ENCODE results near the gene TAX1BP1.

The TAX1BP1 gene

DNA sequence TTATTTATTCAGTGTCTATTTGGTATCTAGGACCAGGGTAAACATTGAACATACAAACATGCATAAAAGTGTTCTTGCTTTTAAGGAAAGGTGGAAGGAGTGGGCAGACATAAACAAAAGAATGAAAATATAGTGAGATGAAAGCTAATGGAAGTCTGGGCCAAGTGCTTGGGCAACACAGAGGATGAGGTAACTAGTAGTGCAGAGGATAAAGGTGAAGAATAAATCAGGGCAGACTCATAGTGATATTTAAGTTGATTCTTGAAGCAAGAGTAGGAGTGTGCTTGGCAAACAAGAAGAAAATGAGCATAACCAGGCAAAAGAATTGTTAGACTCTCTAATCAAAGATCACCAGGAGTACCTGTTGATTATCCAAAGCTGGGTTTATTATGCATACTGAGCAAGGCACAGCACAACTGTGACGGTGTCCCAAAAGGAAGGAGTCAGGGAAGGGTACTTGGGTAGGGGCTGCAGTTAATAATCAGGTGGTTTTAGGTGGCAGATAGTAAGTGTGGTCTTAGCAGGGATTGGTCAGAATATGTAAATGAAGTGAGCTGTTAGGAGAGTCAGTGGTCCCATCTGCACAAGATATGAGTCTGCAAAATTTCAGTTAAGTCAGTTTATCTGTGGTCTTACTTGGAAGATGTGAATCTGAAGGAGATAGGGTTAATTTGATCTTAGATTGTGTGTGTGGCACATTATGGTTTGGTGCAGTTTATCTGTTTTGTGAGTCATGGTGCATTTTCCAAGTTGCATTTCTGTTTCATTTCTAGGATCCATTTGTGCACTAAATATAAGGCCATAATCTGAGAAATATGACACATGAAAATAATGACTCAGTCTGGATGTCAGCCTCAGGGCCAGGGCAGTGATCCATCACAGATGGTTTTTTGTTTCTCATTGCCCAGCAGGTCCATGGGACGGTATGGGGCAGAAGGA lies 30.6 kb upstream of the TAX1BP1 start:
- Histone ChIP-seq H3K27me3 (ENCODE audit: control insufficient read depth, insufficient read depth, low read length) (no peaks in the 10 kb centered on the region), H3K36me3 (ENCODE audit: control insufficient read depth, low read depth, low read length) (no peaks in the 10 kb centered on the region), H3K27ac (ENCODE audit: low read length) (no peak overlapping the region), H3K4me3 (ENCODE audit: low read length) (no peak overlapping the region), H3K9me3 (ENCODE audit: control insufficient read depth, low read depth, low read length) (no peaks in the 10 kb centered on the region), H3K9ac (ENCODE audit: low read length) (no peak overlapping the region), H3K4me1 (ENCODE audit: control insufficient read depth, low read depth, low read length) (no peaks in the 10 kb centered on the region)

GRCh38 chr7:27712217-27712616 lies 27.7 kb upstream of the TAX1BP1 start:
- no peak overlapping the region for H3K4me3 ChIP-seq (ENCODE audit: low read length)
- H3K27me3 ChIP-seq (ENCODE audit: control insufficient read depth, insufficient read depth, low read length) = no peaks in the 10 kb centered on the region
- no peak overlapping the region for H3K9ac ChIP-seq (ENCODE audit: low read length)
- no peaks in the 10 kb centered on the region for H3K4me1 ChIP-seq (ENCODE audit: control insufficient read depth, low read depth, low read length)
- no peaks in the 10 kb centered on the region for H3K36me3 ChIP-seq (ENCODE audit: control insufficient read depth, low read depth, low read length)
- no peaks in the 10 kb centered on the region for H3K9me3 ChIP-seq (ENCODE audit: control insufficient read depth, low read depth, low read length)
- H3K27ac ChIP-seq (ENCODE audit: low read length) = no peak overlapping the region

DNA sequence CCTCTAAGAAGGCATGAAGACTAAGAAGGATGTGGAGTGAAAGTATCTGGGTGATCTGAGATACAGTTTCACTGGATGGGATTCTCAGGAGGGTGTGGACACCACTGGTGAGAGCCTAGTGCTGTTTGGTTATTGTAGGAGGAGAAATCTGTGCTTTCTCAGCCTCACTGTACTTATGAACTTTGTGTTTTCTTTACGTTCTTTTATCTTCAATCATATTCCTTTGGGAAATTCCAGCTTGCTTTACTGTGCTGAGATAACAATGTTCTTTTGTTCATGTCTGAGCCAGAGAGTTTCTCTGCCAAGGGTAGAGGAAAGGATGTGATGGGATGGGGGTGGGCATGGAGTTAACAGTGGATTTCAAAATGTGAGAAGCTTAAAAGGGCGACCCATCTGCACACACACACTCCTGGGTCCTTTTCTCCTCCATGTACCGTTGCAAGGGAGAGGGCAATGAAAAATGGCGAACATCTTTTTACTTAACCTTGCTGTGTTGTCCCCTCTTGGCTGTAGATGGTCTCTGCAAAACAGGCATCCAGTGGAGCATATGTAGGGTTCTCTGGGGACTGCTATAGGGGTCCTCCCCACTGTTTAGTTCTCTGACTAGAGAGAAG lies 25.0 kb upstream of the TAX1BP1 start:
- H3K36me3 ChIP-seq (ENCODE audit: control insufficient read depth, low read depth, low read length) = no peaks in the 10 kb centered on the region
- H3K9ac ChIP-seq (ENCODE audit: low read length) = no peak overlapping the region
- H3K27ac ChIP-seq (ENCODE audit: low read length) = no peak overlapping the region
- H3K9me3 ChIP-seq (ENCODE audit: control insufficient read depth, low read depth, low read length) = no peaks in the 10 kb centered on the region
- no peak overlapping the region for H3K4me3 ChIP-seq (ENCODE audit: low read length)
- H3K27me3 ChIP-seq (ENCODE audit: control insufficient read depth, insufficient read depth, low read length) = no peaks in the 10 kb centered on the region
- no peaks in the 10 kb centered on the region for H3K4me1 ChIP-seq (ENCODE audit: control insufficient read depth, low read depth, low read length)

- no peaks in the 10 kb centered on the region for H3K36me3 ChIP-seq (ENCODE audit: control insufficient read depth, low read depth, low read length)
- H3K4me3 ChIP-seq (ENCODE audit: low read length) = no peak overlapping the region
- H3K27me3 ChIP-seq (ENCODE audit: control insufficient read depth, insufficient read depth, low read length) = peaks cover 19% of the 10 kb centered on the region
- H3K4me1 ChIP-seq (ENCODE audit: control insufficient read depth, low read depth, low read length) = no peaks in the 10 kb centered on the region
- no peaks in the 10 kb centered on the region for H3K9me3 ChIP-seq (ENCODE audit: control insufficient read depth, low read depth, low read length)
- no peak overlapping the region for H3K27ac ChIP-seq (ENCODE audit: low read length)
- no peak overlapping the region for H3K9ac ChIP-seq (ENCODE audit: low read length)
These were observed 16.9 kb upstream of the TAX1BP1 start for GRCh38 chr7:27723085-27723484.

- H3K27me3 ChIP-seq (ENCODE audit: control insufficient read depth, insufficient read depth, low read length) = peaks cover 20% of the 10 kb centered on the region
- no peak overlapping the region for H3K27ac ChIP-seq (ENCODE audit: low read length)
- H3K4me1 ChIP-seq (ENCODE audit: control insufficient read depth, low read depth, low read length) = no peaks in the 10 kb centered on the region
These were observed 12.9 kb upstream of the TAX1BP1 start for GRCh38 chr7:27727058-27727457.

GRCh38 chr7:27730112-27730511 lies 9.8 kb upstream of the TAX1BP1 start:
- Histone ChIP-seq H3K9me3 (ENCODE audit: control insufficient read depth, low read depth, low read length) (no peaks in the 10 kb centered on the region), H3K4me3 (ENCODE audit: low read length) (no peak overlapping the region), H3K4me1 (ENCODE audit: control insufficient read depth, low read depth, low read length) (no peaks in the 10 kb centered on the region), H3K27ac (ENCODE audit: low read length) (no peak overlapping the region), H3K9ac (ENCODE audit: low read length) (no peak overlapping the region), H3K36me3 (ENCODE audit: control insufficient read depth, low read depth, low read length) (no peaks in the 10 kb centered on the region), H3K27me3 (ENCODE audit: control insufficient read depth, insufficient read depth, low read length) (peaks cover 20% of the 10 kb centered on the region)

More at GRCh38 chr7:27727058-27727457, 12.9 kb upstream of the TAX1BP1 start:
- H3K4me3 ChIP-seq (ENCODE audit: low read length) = no peak overlapping the region
- no peak overlapping the region for H3K9ac ChIP-seq (ENCODE audit: low read length)
- H3K9me3 ChIP-seq (ENCODE audit: control insufficient read depth, low read depth, low read length) = no peaks in the 10 kb centered on the region
- H3K36me3 ChIP-seq (ENCODE audit: control insufficient read depth, low read depth, low read length) = no peaks in the 10 kb centered on the region

GRCh38 chr7:27734583-27734982 lies 5.4 kb upstream of the TAX1BP1 start:
- H3K4me1 ChIP-seq (ENCODE audit: control insufficient read depth, low read depth, low read length) = no peaks in the 10 kb centered on the region
- H3K4me3 ChIP-seq (ENCODE audit: low read length) = no peak overlapping the region
- H3K9ac ChIP-seq (ENCODE audit: low read length) = no peak overlapping the region
- no peaks in the 10 kb centered on the region for H3K36me3 ChIP-seq (ENCODE audit: control insufficient read depth, low read depth, low read length)
- H3K27ac ChIP-seq (ENCODE audit: low read length) = no peak overlapping the region
- no peaks in the 10 kb centered on the region for H3K27me3 ChIP-seq (ENCODE audit: control insufficient read depth, insufficient read depth, low read length)
- H3K9me3 ChIP-seq (ENCODE audit: control insufficient read depth, low read depth, low read length) = no peaks in the 10 kb centered on the region

DNA sequence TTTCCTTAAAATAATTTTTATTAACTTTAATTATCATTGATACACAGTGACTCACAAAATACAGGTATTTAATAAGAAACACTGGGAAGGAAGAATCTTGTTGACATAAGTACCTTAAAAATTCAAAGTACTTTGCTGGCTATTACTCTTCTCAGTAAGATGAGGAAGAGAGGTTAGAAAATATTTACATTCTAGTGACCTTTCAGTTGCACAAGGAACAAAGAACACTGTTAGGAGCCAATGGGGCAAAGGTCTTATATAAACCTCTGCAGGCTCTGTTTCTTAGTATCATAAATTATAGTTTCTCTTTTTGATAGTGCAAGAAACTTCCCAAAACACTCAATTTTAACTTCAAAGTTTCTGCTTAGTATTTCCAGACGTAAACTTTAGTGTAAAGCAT lies 4.8 kb upstream of the TAX1BP1 start:
- Histone ChIP-seq H3K4me1 (ENCODE audit: control insufficient read depth, low read depth, low read length) (no peaks in the 10 kb centered on the region), H3K36me3 (ENCODE audit: control insufficient read depth, low read depth, low read length) (no peaks in the 10 kb centered on the region), H3K9me3 (ENCODE audit: control insufficient read depth, low read depth, low read length) (no peaks in the 10 kb centered on the region), H3K27me3 (ENCODE audit: control insufficient read depth, insufficient read depth, low read length) (no peaks in the 10 kb centered on the region), H3K4me3 (ENCODE audit: low read length) (no peak overlapping the region), H3K9ac (ENCODE audit: low read length) (no peak overlapping the region), H3K27ac (ENCODE audit: low read length) (no peak overlapping the region)

DNA sequence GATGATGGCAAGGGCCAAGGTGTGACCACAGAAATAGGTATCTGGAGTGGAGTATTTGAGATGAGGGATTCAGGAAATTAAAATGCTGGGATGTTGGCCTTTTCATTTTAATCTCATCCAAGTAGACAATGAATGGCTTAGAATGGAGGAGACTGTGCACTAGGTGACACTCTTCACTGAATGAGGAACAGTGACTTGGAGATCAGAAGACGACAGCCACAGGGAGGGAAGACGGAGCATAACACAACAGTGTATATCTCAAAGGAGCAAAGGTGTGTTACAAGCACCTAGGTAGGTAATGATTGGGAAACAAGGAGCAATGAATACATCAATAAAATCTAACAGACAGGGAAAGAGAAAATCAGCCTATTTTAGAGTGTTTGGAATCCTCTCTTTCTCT lies 4.1 kb upstream of the TAX1BP1 start:
- Histone ChIP-seq H3K27me3 (ENCODE audit: control insufficient read depth, insufficient read depth, low read length) (no peaks in the 10 kb centered on the region), H3K9me3 (ENCODE audit: control insufficient read depth, low read depth, low read length) (no peaks in the 10 kb centered on the region), H3K36me3 (ENCODE audit: control insufficient read depth, low read depth, low read length) (no peaks in the 10 kb centered on the region), H3K9ac (ENCODE audit: low read length) (no peak overlapping the region), H3K27ac (ENCODE audit: low read length) (no peak overlapping the region), H3K4me3 (ENCODE audit: low read length) (no peak overlapping the region), H3K4me1 (ENCODE audit: control insufficient read depth, low read depth, low read length) (no peaks in the 10 kb centered on the region)

DNA sequence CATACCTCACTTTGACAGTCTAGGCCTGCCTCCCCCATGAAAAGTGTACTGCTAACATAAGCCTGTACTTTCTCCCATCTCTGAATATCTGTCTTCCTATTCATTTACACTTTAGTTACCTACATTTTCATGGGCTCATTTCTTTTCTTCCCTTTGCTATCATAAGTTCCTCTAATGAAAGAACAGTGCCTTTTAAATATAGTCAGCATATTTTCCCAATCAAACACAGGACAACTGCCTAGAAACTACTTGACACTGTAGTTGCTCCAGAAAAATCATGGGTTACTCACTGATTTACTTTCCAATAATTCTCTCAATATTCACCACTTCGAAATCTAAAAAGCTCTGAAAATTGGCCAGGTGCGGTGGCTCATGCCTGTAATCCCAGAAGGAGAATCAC lies 2.8 kb upstream of the TAX1BP1 start:
- Histone ChIP-seq H3K9ac (ENCODE audit: low read length) (no peak overlapping the region), H3K27me3 (ENCODE audit: control insufficient read depth, insufficient read depth, low read length) (no peaks in the 10 kb centered on the region), H3K27ac (ENCODE audit: low read length) (no peak overlapping the region), H3K4me1 (ENCODE audit: control insufficient read depth, low read depth, low read length) (no peaks in the 10 kb centered on the region), H3K9me3 (ENCODE audit: control insufficient read depth, low read depth, low read length) (no peaks in the 10 kb centered on the region), H3K4me3 (ENCODE audit: low read length) (no peak overlapping the region), H3K36me3 (ENCODE audit: control insufficient read depth, low read depth, low read length) (no peaks in the 10 kb centered on the region)

DNA sequence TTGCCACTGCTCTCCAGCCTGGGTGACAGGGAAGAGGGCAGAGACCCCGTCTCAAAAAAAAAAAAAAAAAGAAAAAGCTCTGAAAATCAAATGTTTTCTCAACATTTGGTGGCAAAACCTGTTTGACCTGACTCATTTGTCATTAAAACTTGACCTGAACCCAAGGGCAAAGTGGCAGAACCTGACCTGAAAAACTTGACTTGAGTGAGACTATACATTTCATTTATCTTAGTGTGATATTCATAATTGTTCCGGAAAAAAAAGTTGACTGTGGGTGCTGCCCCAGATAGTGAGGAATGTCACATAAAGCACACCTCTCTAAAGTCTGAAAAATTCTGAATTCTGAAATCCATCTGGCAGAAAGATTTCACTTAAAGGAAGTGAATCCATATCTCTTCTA lies 2.3 kb upstream of the TAX1BP1 start:
- Histone ChIP-seq H3K27me3 (ENCODE audit: control insufficient read depth, insufficient read depth, low read length) (no peaks in the 10 kb centered on the region), H3K4me1 (ENCODE audit: control insufficient read depth, low read depth, low read length) (no peaks in the 10 kb centered on the region), H3K27ac (ENCODE audit: low read length) (no peak overlapping the region), H3K4me3 (ENCODE audit: low read length) (no peak overlapping the region), H3K9ac (ENCODE audit: low read length) (no peak overlapping the region), H3K9me3 (ENCODE audit: control insufficient read depth, low read depth, low read length) (no peaks in the 10 kb centered on the region), H3K36me3 (ENCODE audit: control insufficient read depth, low read depth, low read length) (no peaks in the 10 kb centered on the region)
